Sigmoid colon (tissue), 4 donors: ENCODE measurements around the gene LARGE1.

Experiments used
- CTCF ChIP-seq, 4 experiments: fragments of 450-650 bp in 3 of 4; fragments of 200-600 bp in 1 of 4; IDR thresholded peaks; one replicate each; pipeline ENCODE4 v1.5.1; 2016 to 2019; ENCODE audit warnings: antibody characterized with exemption in 4 of 4, mild to moderate bottlenecking in 3 of 4, moderate library complexity in 2 of 4
- EP300 ChIP-seq, 4 donors: sonication (generic); formaldehyde crosslinking; IDR thresholded peaks; one replicate each; pipeline ENCODE4 v1.6.1; 2017; ENCODE audit warnings: antibody characterized with exemption in 4 of 4
- POLR2A ChIP-seq, 2 donors: fragments of 450-650 bp; IDR thresholded peaks; one replicate each; pipeline ENCODE4 v1.6.1; 2016; ENCODE audit warnings: antibody characterized with exemption in 2 of 2, mild to moderate bottlenecking in 2 of 2, moderate library complexity in 2 of 2
- POLR2AphosphoS5 ChIP-seq, 4 donors: sonication (generic); formaldehyde crosslinking; IDR thresholded peaks; one replicate each; pipeline ENCODE4 v1.6.1; 2017; ENCODE audit warnings: antibody characterized with exemption in 4 of 4

- TF ChIP-seq POLR2A (IDR thresholded peaks at IDR 0.05) (no peak), POLR2AphosphoS5 (IDR thresholded peaks at IDR 0.05) (no peak), CTCF (IDR thresholded peaks at IDR 0.05) (no peak), EP300 (IDR thresholded peaks at IDR 0.05) (no peak)
These were observed 229.1 kb downstream of the LARGE1 start for GRCh38 chr22:33691057-33691630.
